SU-DHL-6 (cell line): Measurements from ENCODE around the gene CKMT1A.
"Not testable (repeated sequence)": the region's sequence is repeated elsewhere in the genome, so short reads cannot be mapped to it uniquely, and the experiment has no call there.

Experiments
- EZH2phosphoT487 ChIP-seq: fragments of 200-600 bp; sonication (generic), shearing (Covaris generic); conservative IDR thresholded peaks from 2 replicates; pipeline ENCODE4 v1.6.1; 2018; ENCODE audit warnings: mild to moderate bottlenecking, antibody characterized with exemption, low read length, moderate library complexity, mixed read lengths
- TF ChIP-seq, protein P1 (sequence below): fragments of 200-600 bp; sonication (generic); IDR thresholded peaks from one replicate; pipeline ENCODE4 v1.5.1; 2017; ENCODE audit warnings: antibody characterized with exemption, mild to moderate bottlenecking, low read length, moderate library complexity; ENCODE audit not compliant: insufficient read depth, poor library complexity, severe bottlenecking

DNA sequence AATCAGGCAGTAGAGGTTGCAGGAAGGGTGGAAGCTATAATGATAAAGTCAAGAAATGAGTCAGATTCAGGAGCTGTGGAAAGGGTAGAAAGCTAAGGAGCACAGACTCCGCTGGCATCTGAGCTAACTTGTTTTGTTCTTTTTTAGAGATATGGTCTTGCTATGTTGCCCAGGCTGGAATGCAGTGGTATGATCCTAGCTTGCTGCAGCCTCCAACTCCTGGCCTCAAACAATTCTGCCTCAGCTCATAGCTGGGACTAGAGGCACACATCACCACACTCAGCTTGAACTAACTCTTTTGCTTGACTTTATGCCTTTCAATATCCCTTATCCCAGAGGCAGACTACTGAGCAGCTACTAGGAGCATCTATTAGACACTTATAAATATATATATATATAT is 32.6 kb downstream of the CKMT1A start:
- TF ChIP-seq, protein P1, sequence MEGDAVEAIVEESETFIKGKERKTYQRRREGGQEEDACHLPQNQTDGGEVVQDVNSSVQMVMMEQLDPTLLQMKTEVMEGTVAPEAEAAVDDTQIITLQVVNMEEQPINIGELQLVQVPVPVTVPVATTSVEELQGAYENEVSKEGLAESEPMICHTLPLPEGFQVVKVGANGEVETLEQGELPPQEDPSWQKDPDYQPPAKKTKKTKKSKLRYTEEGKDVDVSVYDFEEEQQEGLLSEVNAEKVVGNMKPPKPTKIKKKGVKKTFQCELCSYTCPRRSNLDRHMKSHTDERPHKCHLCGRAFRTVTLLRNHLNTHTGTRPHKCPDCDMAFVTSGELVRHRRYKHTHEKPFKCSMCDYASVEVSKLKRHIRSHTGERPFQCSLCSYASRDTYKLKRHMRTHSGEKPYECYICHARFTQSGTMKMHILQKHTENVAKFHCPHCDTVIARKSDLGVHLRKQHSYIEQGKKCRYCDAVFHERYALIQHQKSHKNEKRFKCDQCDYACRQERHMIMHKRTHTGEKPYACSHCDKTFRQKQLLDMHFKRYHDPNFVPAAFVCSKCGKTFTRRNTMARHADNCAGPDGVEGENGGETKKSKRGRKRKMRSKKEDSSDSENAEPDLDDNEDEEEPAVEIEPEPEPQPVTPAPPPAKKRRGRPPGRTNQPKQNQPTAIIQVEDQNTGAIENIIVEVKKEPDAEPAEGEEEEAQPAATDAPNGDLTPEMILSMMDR, result not testable (repeated sequence)
- TF ChIP-seq EZH2phosphoT487, result not testable (repeated sequence)
